ENCODE results near the gene PRDX2. TPM values are rescaled to one million over a fixed set of nuclear protein-coding genes. Genes with fewer than 3 reads are reported as not detected.

Gene PRDX2
- total and polyA plus RNA-seq, 10 of the 15 experiments (the other 5 are each of a cell fraction or from before 2014, with no cell fraction given): 93.0 to 812 (median 344) TPM

DNA sequence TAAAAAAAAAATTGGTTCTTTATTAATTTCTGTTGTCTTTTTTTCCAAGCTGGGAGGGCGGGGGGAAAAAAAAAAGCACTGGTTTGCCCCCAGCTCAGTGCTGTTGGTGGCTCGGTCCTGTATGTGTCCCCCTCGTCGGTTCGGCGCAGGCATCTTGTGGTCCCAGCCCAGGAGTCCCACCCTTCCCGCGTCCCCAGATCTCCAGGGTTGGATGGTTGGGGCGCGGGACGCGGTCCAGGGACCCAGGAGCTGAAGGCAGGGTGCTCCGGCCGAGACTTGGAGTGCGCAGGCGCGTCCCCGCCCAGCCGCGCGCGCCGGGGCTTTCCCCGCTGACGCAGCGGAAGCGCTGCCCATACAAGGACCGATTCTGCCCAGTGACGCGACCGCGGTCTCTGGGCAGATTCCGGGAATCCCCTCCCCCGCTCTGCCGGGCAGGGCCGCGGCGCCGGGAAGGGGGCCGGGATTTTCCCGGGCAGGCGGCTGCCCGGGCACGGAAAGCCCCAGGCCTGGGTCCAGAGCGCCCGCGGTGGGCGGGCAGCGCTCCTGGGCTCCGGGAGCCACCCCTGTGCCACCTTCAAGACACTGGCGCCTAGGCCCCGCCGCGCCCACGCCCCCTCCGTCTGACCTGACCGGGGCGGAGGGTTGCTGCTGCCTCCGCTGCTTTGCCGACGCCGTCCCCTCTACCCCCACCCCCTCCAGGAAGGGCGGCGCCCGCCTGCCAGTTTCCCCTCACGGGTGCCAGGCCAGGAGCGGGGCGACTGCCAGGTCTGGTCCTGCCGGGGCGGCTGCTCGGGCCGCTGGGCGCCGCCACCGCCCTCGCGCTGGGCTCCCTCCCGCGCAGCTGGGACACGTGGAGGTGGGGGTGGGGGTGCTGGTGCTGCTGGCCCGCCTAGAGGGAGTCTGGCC, 8.1 kb downstream of the PRDX2 start:
- H4K20me1 ChIP-seq (ENCODE audit: control insufficient read depth, insufficient read depth): no peaks in the 10 kb centered on the region
- no TSS peak for BruUV-seq (replicated peaks)
- ChIA-PET RAD21 (ENCODE audit: unreplicated experiment) (interaction anchor here (0.7 to 11.4 kb wide), 4 partner anchors 11 to 54 kb away, joined by 3 to 303 read pairs (median 10); partner anchors contain the start of gene HOOK2), POLR2A (interaction anchor here (0.6 to 8.2 kb wide), 14 partner anchors 9 to 183 kb away, joined by 3 to 303 read pairs (median 4); partner anchors contain the start of genes GCDH, GET3, HOOK2 and MAN2B1), CTCF (interaction anchor here (1.1 to 12.9 kb wide), 5 partner anchors 10 to 55 kb away, joined by 3 to 537 read pairs (median 3); partner anchors contain the start of gene HOOK2), SMC1A (ENCODE audit: uncharacterized antibody, unreplicated experiment) (interaction anchor here (1.2 to 11.5 kb wide), 6 partner anchors 14 to 59 kb away, joined by 3 to 240 read pairs (median 4); partner anchors contain the start of gene TRIR)
- no peak overlapping the region; the same call in none of the 2 replicates for H2AFZ ChIP-seq (ENCODE audit: control insufficient read depth, low read depth, low read length)
- intact Hi-C loops (cut with micrococcal nuclease; ENCODE audit: unreplicated experiment) (loop anchor here (1.0 kb wide), 1 partner anchor 112 kb away; the partner anchor contains the start of gene DHPS), in situ Hi-C loops (cut with MboI) (no loop called here)
- H3K4me3 ChIP-seq: peak overlapping the region; percentile 87
- H3K36me3 ChIP-seq (ENCODE audit: control insufficient read depth in 2 of 2, insufficient read depth in 2 of 2, low read length in 1 of 2): no peaks in the 10 kb centered on the region
- no peaks in the 10 kb centered on the region for H3K27me3 ChIP-seq (replicated peaks in 1 of 2; ENCODE audit: control insufficient read depth in 2 of 2, insufficient read depth in 2 of 2, low read length in 1 of 2)
- H3K9ac ChIP-seq (ENCODE audit: control insufficient read depth, insufficient read depth, low read length): peak overlapping the region; percentile 95
- H3K79me2 ChIP-seq (ENCODE audit: control insufficient read depth, insufficient read depth, low read length): peaks cover 36% of the 10 kb centered on the region
- H3K4me1 ChIP-seq (ENCODE audit: control insufficient read depth, insufficient read depth, low read length): peaks cover 25% of the 10 kb centered on the region
- FAIRE-seq (no peak), DNase-seq (ENCODE audit: low read depth, low spot score) (peak; percentile 81), ATAC-seq (peak; percentile 30)
- H3K9me3 ChIP-seq (replicated peaks; ENCODE audit: control insufficient read depth, insufficient read depth, low read length): no peaks in the 10 kb centered on the region; the same call in 2 of the 3 replicates
- 2% methylated on average over 71 of the region's 81 CpGs for WGBS (ENCODE audit: insufficient coverage, insufficient replicate concordance, low lambda C conversion rate, missing lambda C conversion rate)
- peak overlapping the region; percentile 95 for H3K27ac ChIP-seq (ENCODE audit: control insufficient read depth, insufficient read depth)
- H3K4me2 ChIP-seq (ENCODE audit: control insufficient read depth, insufficient read depth): peak overlapping the region; percentile 97
- no peak for TF ChIP-seq YBX1 (IDR thresholded peaks at IDR 0.05)
- TF ChIP-seq, protein P1, sequence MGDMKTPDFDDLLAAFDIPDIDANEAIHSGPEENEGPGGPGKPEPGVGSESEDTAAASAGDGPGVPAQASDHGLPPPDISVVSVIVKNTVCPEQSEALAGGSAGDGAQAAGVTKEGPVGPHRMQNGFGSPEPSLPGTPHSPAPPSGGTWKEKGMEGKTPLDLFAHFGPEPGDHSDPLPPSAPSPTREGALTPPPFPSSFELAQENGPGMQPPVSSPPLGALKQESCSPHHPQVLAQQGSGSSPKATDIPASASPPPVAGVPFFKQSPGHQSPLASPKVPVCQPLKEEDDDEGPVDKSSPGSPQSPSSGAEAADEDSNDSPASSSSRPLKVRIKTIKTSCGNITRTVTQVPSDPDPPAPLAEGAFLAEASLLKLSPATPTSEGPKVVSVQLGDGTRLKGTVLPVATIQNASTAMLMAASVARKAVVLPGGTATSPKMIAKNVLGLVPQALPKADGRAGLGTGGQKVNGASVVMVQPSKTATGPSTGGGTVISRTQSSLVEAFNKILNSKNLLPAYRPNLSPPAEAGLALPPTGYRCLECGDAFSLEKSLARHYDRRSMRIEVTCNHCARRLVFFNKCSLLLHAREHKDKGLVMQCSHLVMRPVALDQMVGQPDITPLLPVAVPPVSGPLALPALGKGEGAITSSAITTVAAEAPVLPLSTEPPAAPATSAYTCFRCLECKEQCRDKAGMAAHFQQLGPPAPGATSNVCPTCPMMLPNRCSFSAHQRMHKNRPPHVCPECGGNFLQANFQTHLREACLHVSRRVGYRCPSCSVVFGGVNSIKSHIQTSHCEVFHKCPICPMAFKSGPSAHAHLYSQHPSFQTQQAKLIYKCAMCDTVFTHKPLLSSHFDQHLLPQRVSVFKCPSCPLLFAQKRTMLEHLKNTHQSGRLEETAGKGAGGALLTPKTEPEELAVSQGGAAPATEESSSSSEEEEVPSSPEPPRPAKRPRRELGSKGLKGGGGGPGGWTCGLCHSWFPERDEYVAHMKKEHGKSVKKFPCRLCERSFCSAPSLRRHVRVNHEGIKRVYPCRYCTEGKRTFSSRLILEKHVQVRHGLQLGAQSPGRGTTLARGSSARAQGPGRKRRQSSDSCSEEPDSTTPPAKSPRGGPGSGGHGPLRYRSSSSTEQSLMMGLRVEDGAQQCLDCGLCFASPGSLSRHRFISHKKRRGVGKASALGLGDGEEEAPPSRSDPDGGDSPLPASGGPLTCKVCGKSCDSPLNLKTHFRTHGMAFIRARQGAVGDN (IDR thresholded peaks at IDR 0.05): peak; percentile 89
- no peak for TF ChIP-seq FOS (IDR thresholded peaks at IDR 0.05; ENCODE audit: borderline replicate concordance, extremely low read depth, insufficient read length)
- no peak for TF ChIP-seq KAT2A (conservative IDR thresholded peaks at IDR 0.05; ENCODE audit: control insufficient read depth, low read depth, low read length)
- TF ChIP-seq, protein P2, sequence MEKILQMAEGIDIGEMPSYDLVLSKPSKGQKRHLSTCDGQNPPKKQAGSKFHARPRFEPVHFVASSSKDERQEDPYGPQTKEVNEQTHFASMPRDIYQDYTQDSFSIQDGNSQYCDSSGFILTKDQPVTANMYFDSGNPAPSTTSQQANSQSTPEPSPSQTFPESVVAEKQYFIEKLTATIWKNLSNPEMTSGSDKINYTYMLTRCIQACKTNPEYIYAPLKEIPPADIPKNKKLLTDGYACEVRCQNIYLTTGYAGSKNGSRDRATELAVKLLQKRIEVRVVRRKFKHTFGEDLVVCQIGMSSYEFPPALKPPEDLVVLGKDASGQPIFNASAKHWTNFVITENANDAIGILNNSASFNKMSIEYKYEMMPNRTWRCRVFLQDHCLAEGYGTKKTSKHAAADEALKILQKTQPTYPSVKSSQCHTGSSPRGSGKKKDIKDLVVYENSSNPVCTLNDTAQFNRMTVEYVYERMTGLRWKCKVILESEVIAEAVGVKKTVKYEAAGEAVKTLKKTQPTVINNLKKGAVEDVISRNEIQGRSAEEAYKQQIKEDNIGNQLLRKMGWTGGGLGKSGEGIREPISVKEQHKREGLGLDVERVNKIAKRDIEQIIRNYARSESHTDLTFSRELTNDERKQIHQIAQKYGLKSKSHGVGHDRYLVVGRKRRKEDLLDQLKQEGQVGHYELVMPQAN (conservative IDR thresholded peaks at IDR 0.05): peak; percentile 93
- TF ChIP-seq ESRRA (IDR thresholded peaks at IDR 0.05; ENCODE audit: low read length): peak; percentile 86
- TF ChIP-seq BMI1 (IDR thresholded peaks at IDR 0.05; ENCODE audit: borderline replicate concordance): peak; percentile 56; the same call in 1 of the 2 replicates
- no peak for TF ChIP-seq CBX3 (IDR thresholded peaks at IDR 0.05; ENCODE audit: borderline replicate concordance, low read depth)
- no peak for TF ChIP-seq RAD21 (IDR thresholded peaks at IDR 0.05; ENCODE audit: insufficient read depth, low read depth, low read length)
- no peak for TF ChIP-seq MYB (IDR thresholded peaks at IDR 0.05; ENCODE audit: borderline replicate concordance, low read depth, low read length)
- TF ChIP-seq, protein P3, sequence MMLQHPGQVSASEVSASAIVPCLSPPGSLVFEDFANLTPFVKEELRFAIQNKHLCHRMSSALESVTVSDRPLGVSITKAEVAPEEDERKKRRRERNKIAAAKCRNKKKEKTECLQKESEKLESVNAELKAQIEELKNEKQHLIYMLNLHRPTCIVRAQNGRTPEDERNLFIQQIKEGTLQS (IDR thresholded peaks at IDR 0.05; ENCODE audit: borderline replicate concordance, extremely low read depth, low read depth, low read length): no peak
- TF ChIP-seq PAX8 (IDR thresholded peaks at IDR 0.05): no peak
- TF ChIP-seq MTA2 (IDR thresholded peaks at IDR 0.05; ENCODE audit: low read depth): no peak
- TF ChIP-seq NRF1 (conservative IDR thresholded peaks at IDR 0.05; ENCODE audit: low read depth, low read length): peak; percentile 65

Data from GM12878 (cell line).